K562 (cell line): ENCODE data around the gene ENSA. TPM values are rescaled to one million over a fixed set of nuclear protein-coding genes. Genes with fewer than 3 reads are reported as not detected.
A peak's percentile ranks its signal among the peaks of the same experiment; 100 is the strongest.
"Not testable (repeated sequence)": the region's sequence is repeated elsewhere in the genome, so short reads cannot be mapped to it uniquely, and the experiment has no call there.

Source experiments
- ATAC-seq: fragments of 200-7000 bp; cut with Tn5 transposase; 3 replicates; pipeline ENCODE4 v1.9.1; 2020; ENCODE audit warnings: moderate library complexity
- BruUV-seq: library from RNA; stranded (reverse); fragments of 400-500 nt; replicated peaks from 2 replicates; lab custom pipeline; 2021; lab: Mats Ljungman, UMichigan
- CTCF ChIA-PET: fragments of 300-600 bp; formaldehyde crosslinking; extraction: SDS; loops from one replicate; lab custom pipeline; 2021; ENCODE audit warnings: low intra/inter-chr PET ratio; lab: Yijun Ruan, JAX
- POLR2A ChIA-PET: fragments of 300-600, 350-650 bp; sonication (Branson Sonifier 250); formaldehyde crosslinking; extraction: SDS; loops from one replicate; lab custom pipeline; 2021; ENCODE audit warnings: antibody characterized with exemption, inconsistent platforms; lab: Yijun Ruan, JAX
- DNase-seq, 4 experiments: peaks; one replicate each; pipeline versions ENCODE4 v3.0.0 to v3.0.0-alpha.2; 2011 to 2018; ENCODE audit warnings: low spot score in 3 of 4, mixed read lengths in 3 of 4; ENCODE audit errors: extremely low read depth in 1 of 4
- FAIRE-seq: peaks from 2 replicates; lab custom pipeline; 2011; peaks lifted over from hg19 to GRCh38; lab: Jason Lieb, UNC
- H2AFZ ChIP-seq: 2 replicates; pipeline ENCODE4 v1.6.0; 2011; ENCODE audit warnings: low read depth, low read length, control low read depth, inconsistent platforms
- H3K27ac ChIP-seq: fragments of 200-600 bp; 3 replicates; pipeline ENCODE4 v1.8.0; 2011; ENCODE audit warnings: low read depth, mild to moderate bottlenecking, control low read depth, inconsistent platforms, low read length, moderate library complexity, mixed read lengths; ENCODE audit errors: extremely low read depth
- H3K27me3 ChIP-seq, 2 experiments: fragments of 300-600 bp in 1 of 2; 2 replicates in 1 of 2; 3 replicates in 1 of 2; pipeline versions ENCODE4 v1.6.0 to v1.8.0; 2011; ENCODE audit warnings: inconsistent platforms in 2 of 2, low read length in 2 of 2, mild to moderate bottlenecking in 1 of 2, mixed read lengths in 1 of 2, moderate library complexity in 1 of 2; ENCODE audit not compliant: control insufficient read depth in 2 of 2, insufficient read depth in 2 of 2
- H3K36me3 ChIP-seq: fragments of 300-600 bp; 3 replicates; pipeline ENCODE4 v1.8.0; 2011; ENCODE audit warnings: mild to moderate bottlenecking, low read length, inconsistent platforms; ENCODE audit not compliant: control insufficient read depth, insufficient read depth
- H3K4me1 ChIP-seq, 2 experiments: fragments of 200-600 bp in 1 of 2; replicated peaks in 1 of 2; 2 replicates in 1 of 2; 3 replicates in 1 of 2; pipeline versions ENCODE4 v1.5.1 to v1.8.0; 2011; ENCODE audit warnings: inconsistent platforms in 2 of 2, low read length in 2 of 2, mild to moderate bottlenecking in 1 of 2, mixed read lengths in 1 of 2, moderate library complexity in 1 of 2; ENCODE audit not compliant: control insufficient read depth in 2 of 2, insufficient read depth in 2 of 2
- H3K4me2 ChIP-seq: 2 replicates; pipeline ENCODE4 v1.6.1; 2011; ENCODE audit warnings: low read length, control low read depth, inconsistent platforms, mixed read lengths; ENCODE audit not compliant: insufficient read depth
- H3K4me3 ChIP-seq: fragments of 200-600 bp; sonication (generic), shearing (Covaris generic); 2 replicates; pipeline ENCODE4 v1.5.1; 2016; ENCODE audit warnings: control low read depth, inconsistent platforms
- H3K79me2 ChIP-seq: fragments of 200-600 bp; 3 replicates; pipeline ENCODE4 v1.8.0; 2011; ENCODE audit warnings: low read length, inconsistent platforms; ENCODE audit not compliant: control insufficient read depth, insufficient read depth
- H3K9ac ChIP-seq, 2 experiments: 2 replicates each; pipeline versions ENCODE4 v1.6.0 to v1.6.1; 2011; ENCODE audit warnings: low read depth in 2 of 2, low read length in 2 of 2, control low read depth in 1 of 2, inconsistent platforms in 1 of 2, mild to moderate bottlenecking in 1 of 2, mixed read lengths in 1 of 2; ENCODE audit not compliant: insufficient read depth in 1 of 2
- H3K9me1 ChIP-seq: one replicate; pipeline ENCODE4 v1.6.0; 2011; ENCODE audit warnings: inconsistent platforms, mild to moderate bottlenecking, low read length, moderate library complexity; ENCODE audit not compliant: control insufficient read depth, insufficient read depth
- H3K9me3 ChIP-seq: replicated peaks from 2 replicates; pipeline ENCODE4 v1.5.1; 2011; ENCODE audit warnings: low read depth, low read length, inconsistent platforms; ENCODE audit not compliant: control insufficient read depth, insufficient read depth
- H4K20me1 ChIP-seq: replicated peaks from 2 replicates; pipeline ENCODE4 v1.6.1; 2011; ENCODE audit warnings: low read length, inconsistent platforms, mixed read lengths; ENCODE audit not compliant: control insufficient read depth, insufficient read depth
- CEBPB ChIP-seq: fragments of 450-650 bp; IDR thresholded peaks from 2 replicates; pipeline ENCODE4 v1.6.1; 2016; ENCODE audit warnings: missing genetic modification characterization, missing compliant biosample characterization
- CEBPG ChIP-seq, 3 experiments: fragments of 200-800 bp in 1 of 3; sonication (Bioruptor generic) in 1 of 3; sonication (generic) in 1 of 3; formaldehyde crosslinking in 1 of 3; IDR thresholded peaks in 2 of 3; conservative IDR thresholded peaks in 1 of 3; 2 replicates each; pipeline versions ENCODE4 v1.6.1 to v1.8.0; 2016 to 2022; ENCODE audit warnings: missing compliant biosample characterization in 2 of 3, missing genetic modification characterization in 2 of 3, mild to moderate bottlenecking in 1 of 3, missing genetic modification reagents in 1 of 3
- KLF6 ChIP-seq: fragments of 250-450 bp; sonication (Bioruptor Pico); IDR thresholded peaks from 2 replicates; pipeline ENCODE4 v1.4.0; 2020; ENCODE audit warnings: mild to moderate bottlenecking, moderate library complexity, borderline replicate concordance
- SMAD3 ChIP-seq: fragments of 450-650 bp; formaldehyde crosslinking; conservative IDR thresholded peaks from 2 replicates; pipeline ENCODE4 v1.4.0; 2020; ENCODE audit warnings: mild to moderate bottlenecking
- ZBTB9 ChIP-seq: fragments of 450-650 bp; formaldehyde crosslinking; IDR thresholded peaks from 2 replicates; pipeline ENCODE4 v1.4.0; 2020; ENCODE audit warnings: mild to moderate bottlenecking, moderate library complexity
- WGBS: fragments of 100-300 bp; shearing (Covaris generic); methylation state at CpG from one replicate; pipeline ENCODE4 v1.1.6; 2016; ENCODE audit warnings: low coverage, mixed read lengths; ENCODE audit not compliant: insufficient coverage; ENCODE audit errors: missing lambda C conversion rate; 5-methylcytosine and 5-hydroxymethylcytosine counted together
- in situ Hi-C: fragments of 300-500 bp; cut with MboI; formaldehyde crosslinking; loops from 4 replicates; pipeline ENCODE4 v1.15.0; 2018; ENCODE audit warnings: inconsistent platforms, mixed read lengths
- intact Hi-C: fragments of 100-400 bp; cut with micrococcal nuclease; formaldehyde crosslinking; loops from 2 replicates; pipeline ENCODE4 v1.14.2; 2022
- polyA plus RNA-seq, 8 experiments: library from polyadenylated mRNA; depleted of rRNA in 4 of 8; stranded (reverse) in 5 of 8; unstranded in 3 of 8; fragments of >200 nt; fragmentation: Nextera tagmentation in 2 of 8; fragmentation: Illumina TruSeq in 1 of 8; extraction: Ambion mirVana in 2 of 8; extraction: Trizol in 1 of 8; gene quantifications; 2 replicates each; pipeline versions ENCODE4 v1.2.1 to v1.2.3, GENCODE V29; 2011 to 2014; ENCODE audit warnings: inconsistent platforms in 1 of 8, missing spikeins in 1 of 8
- total RNA-seq, 7 experiments: library from RNA; depleted of rRNA in 6 of 7; stranded (reverse); fragments of >200 nt in 6 of 7; fragmentation: Illumina TruSeq in 2 of 7; extraction: Trizol in 2 of 7; gene quantifications; 2 replicates each; pipeline versions ENCODE4 v1.2.1 to v1.2.3, GENCODE V29; 2011 to 2021; ENCODE audit warnings: low replicate concordance in 1 of 7

Gene ENSA
- total and polyA plus RNA-seq, 9 of the 15 experiments (the other 6 are each of a cell fraction or from before 2014, with no cell fraction given), result 68.1 to 605 (median 188) TPM

DNA sequence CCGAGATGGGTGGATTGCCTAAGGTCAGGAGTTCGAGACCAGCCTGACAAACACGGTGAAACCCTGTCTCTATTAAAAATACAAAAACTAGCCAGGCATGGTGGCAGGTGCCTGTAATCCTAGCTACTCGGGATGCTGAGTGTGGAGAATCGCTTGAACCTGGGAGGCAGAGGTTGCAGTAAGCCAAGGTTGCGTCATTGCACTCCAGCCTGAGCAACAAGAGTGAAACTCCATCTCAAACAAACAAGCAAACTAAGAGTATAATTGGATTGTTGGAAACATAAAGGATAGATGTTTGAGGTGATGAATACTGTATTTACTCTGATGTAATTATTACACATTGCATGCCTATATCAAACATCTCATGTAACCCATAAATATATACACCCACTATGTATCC, 9.0 kb upstream of the ENSA start:
- in situ Hi-C loops; FAIRE-seq; H3K36me3 ChIP-seq; ATAC-seq; TF ChIP-seq CEBPG (tag; conservative IDR thresholded peaks at IDR 0.05 in 1 of 2, IDR thresholded peaks at IDR 0.05 in 1 of 2): not testable (repeated sequence)
- 0 out of 2 replicates have a peak, but pooled peaks have one; percentile 22 for TF ChIP-seq CEBPG (CRISPR knock-in tag; IDR thresholded peaks at IDR 0.05)
- peak; percentile 58 for TF ChIP-seq CEBPB (tag)
- TF ChIP-seq, all 486 proteins: peak for 2; not testable (repeated sequence) for 484
- POLR2A ChIA-PET, result interaction anchor here (1.9 kb wide), 1 partner anchor 19 kb away, joined by 7 read pairs; no protein-coding TSS in a partner anchor
- H3K9ac ChIP-seq, H3K9me3 ChIP-seq, H3K79me2 ChIP-seq, BruUV-seq, DNase-seq, H3K27ac ChIP-seq, intact Hi-C loops, H4K20me1 ChIP-seq, H3K9me1 ChIP-seq, H3K4me2 ChIP-seq, H3K4me3 ChIP-seq, H2AFZ ChIP-seq, CTCF ChIA-PET, H3K27me3 ChIP-seq: not testable (repeated sequence)
- 84% methylated on average over 6 of the region's 6 CpGs for WGBS
- peaks cover 16% of the 10 kb centered on the region in 2 experiments; a peak in 4 of 5 replicates for H3K4me1 ChIP-seq

GRCh38 chr1:150634839-150635622, 5.6 kb upstream of the ENSA start:
- H3K4me3 ChIP-seq, H3K36me3 ChIP-seq, POLR2A ChIA-PET, BruUV-seq, H3K9me1 ChIP-seq, intact Hi-C loops, in situ Hi-C loops, FAIRE-seq, H3K9ac ChIP-seq, ATAC-seq, H3K9me3 ChIP-seq, H4K20me1 ChIP-seq, CTCF ChIA-PET, H3K27me3 ChIP-seq: not testable (repeated sequence)
- H3K79me2 ChIP-seq, result peaks cover 12% of the 10 kb centered on the region
- H3K4me2 ChIP-seq, result peak overlapping the region; percentile 29; the same call in 1 of the 2 replicates
- DNase-seq, result peak in 1 of 4 experiments; percentile 52
- H3K27ac ChIP-seq, result peak overlapping the region; percentile 46; the same call in 1 of the 3 replicates
- H2AFZ ChIP-seq, result peak overlapping the region; percentile 57; the same call in 1 of the 2 replicates
- 32% methylated on average over 10 of the region's 17 CpGs for WGBS
- H3K4me1 ChIP-seq, result peaks cover 16 to 27% of the 10 kb centered on the region in 2 experiments; a peak in 4 of 5 replicates
- TF ChIP-seq SMAD3 (CRISPR knock-in tag), result peak; percentile 58; the same call in 1 of the 2 replicates
- peak; percentile 49; the same call in 1 of the 2 replicates for TF ChIP-seq ZBTB9 (CRISPR knock-in tag)
- peak; percentile 64; the same call in 1 of the 2 replicates for TF ChIP-seq KLF6 (CRISPR knock-in tag)
